ENCODE measurements around the gene LRRC4C.

GRCh38 chr11:40819230-40819629 lies 640.2 kb downstream of the LRRC4C start:
- TF ChIP-seq POLR2AphosphoS5 (IDR thresholded peaks at IDR 0.05) (no peak), CTCF (IDR thresholded peaks at IDR 0.05) (no peak), POLR2A (IDR thresholded peaks at IDR 0.05) (no peak), EP300 (IDR thresholded peaks at IDR 0.05) (no peak)

All from gastroesophageal sphincter (tissue), 3 donors.